ENCODE data around the gene TRIM66. TPM values are rescaled to one million over a fixed set of nuclear protein-coding genes. Genes with fewer than 3 reads are reported as not detected.

TRIM66 gene
- total and polyA plus RNA-seq, 2 donors (not counting 3 experiments of a cell fraction or from before 2014, with no cell fraction given), result 5.5 to 11.7 TPM

DNA sequence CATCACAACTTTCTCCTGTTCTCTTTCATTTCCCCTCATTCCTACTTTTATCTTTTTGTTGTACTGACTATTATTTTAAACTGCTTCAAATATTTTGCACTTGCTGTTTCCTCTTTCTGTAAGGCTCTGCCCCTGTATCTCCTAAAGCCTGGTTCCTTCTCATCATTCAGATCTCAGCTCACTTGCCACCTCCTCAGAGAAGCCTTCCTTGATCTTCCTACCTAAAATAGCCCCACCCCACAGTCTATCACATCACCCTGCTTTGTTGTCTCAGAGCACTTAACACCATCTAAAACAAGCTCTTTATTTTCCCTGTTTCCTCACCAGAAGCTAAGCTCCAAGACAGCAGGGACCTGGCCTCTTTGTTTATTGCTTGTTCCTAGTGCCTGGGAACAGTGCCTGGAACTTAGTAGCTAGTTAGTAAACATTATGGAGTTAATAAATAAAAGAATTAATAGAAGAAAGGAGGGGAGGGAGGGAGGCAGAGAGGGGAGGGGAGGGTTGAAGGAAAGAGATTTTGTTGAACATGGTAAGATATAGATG is 85.9 kb downstream of the TRIM66 start:
- CTCF ChIA-PET, result no interaction called here
- Histone ChIP-seq H3K4me1 (ENCODE audit: control insufficient read depth, extremely low read depth, insufficient read depth, low read length) (peaks cover 6% of the 10 kb centered on the region), H3K27me3 (ENCODE audit: control insufficient read depth in 2 of 2, insufficient read depth in 2 of 2, low read length in 2 of 2) (peaks cover 29 to 32% of the 10 kb centered on the region in 2 experiments), H3K79me2 (ENCODE audit: control insufficient read depth, insufficient read depth, low read length) (no peaks in the 10 kb centered on the region), H3K9me3 (replicated peaks; ENCODE audit: control insufficient read depth, insufficient read depth, low read length) (no peaks in the 10 kb centered on the region), H4K20me1 (replicated peaks; ENCODE audit: control insufficient read depth, extremely low read depth, insufficient read depth, low read length) (no peaks in the 10 kb centered on the region), H3K36me3 (ENCODE audit: control insufficient read depth in 2 of 2, extremely low read depth in 1 of 2, insufficient read depth in 2 of 2, low read length in 2 of 2) (no peaks in the 10 kb centered on the region), H2AFZ (ENCODE audit: low read depth, low read length) (no peak overlapping the region), H3K27ac (ENCODE audit: insufficient read depth, low read depth, low read length) (no peak overlapping the region), H3K9ac (replicated peaks; ENCODE audit: extremely low read depth, insufficient read depth, low read length) (no peak overlapping the region), H3K4me2 (ENCODE audit: insufficient read depth, low read length) (no peak overlapping the region), H3K9me1 (replicated peaks; ENCODE audit: control insufficient read depth, extremely low read depth, insufficient read depth, low read length) (no peaks in the 10 kb centered on the region), H3K4me3 (replicated peaks in 1 of 3; ENCODE audit: insufficient read depth in 1 of 3, low read depth in 1 of 3, low read length in 3 of 3) (no peak overlapping the region)
- dilution Hi-C loops (cut with MboI; ENCODE audit: extremely low pct_ligation_motif_present, low sequenced_read_pairs) (no loop called here), intact Hi-C loops (cut with micrococcal nuclease) (no loop called here)
- no peak for TF ChIP-seq EZH2 (IDR thresholded peaks at IDR 0.05; ENCODE audit: borderline replicate concordance, low read depth, low read length, severe bottlenecking)
- TF ChIP-seq, protein P1, sequence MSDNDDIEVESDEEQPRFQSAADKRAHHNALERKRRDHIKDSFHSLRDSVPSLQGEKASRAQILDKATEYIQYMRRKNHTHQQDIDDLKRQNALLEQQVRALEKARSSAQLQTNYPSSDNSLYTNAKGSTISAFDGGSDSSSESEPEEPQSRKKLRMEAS (IDR thresholded peaks at IDR 0.05; ENCODE audit: insufficient read depth, insufficient read length), result no peak
- TF ChIP-seq GATA2 (IDR thresholded peaks at IDR 0.05; ENCODE audit: insufficient read depth, insufficient read length, low read depth, low read length), result no peak
- no peak for TF ChIP-seq POLR2A (IDR thresholded peaks at IDR 0.05; ENCODE audit: low read depth, low read length)
- no peak for TF ChIP-seq MYC (IDR thresholded peaks at IDR 0.05; ENCODE audit: low read depth, low read length)
- TF ChIP-seq POLR2AphosphoS5 (IDR thresholded peaks at IDR 0.05; ENCODE audit: insufficient read depth, low read depth, low read length), result no peak
- TF ChIP-seq JUN (IDR thresholded peaks at IDR 0.05; ENCODE audit: borderline replicate concordance, insufficient read depth, insufficient read length, low read depth), result no peak
- TF ChIP-seq, protein P2, sequence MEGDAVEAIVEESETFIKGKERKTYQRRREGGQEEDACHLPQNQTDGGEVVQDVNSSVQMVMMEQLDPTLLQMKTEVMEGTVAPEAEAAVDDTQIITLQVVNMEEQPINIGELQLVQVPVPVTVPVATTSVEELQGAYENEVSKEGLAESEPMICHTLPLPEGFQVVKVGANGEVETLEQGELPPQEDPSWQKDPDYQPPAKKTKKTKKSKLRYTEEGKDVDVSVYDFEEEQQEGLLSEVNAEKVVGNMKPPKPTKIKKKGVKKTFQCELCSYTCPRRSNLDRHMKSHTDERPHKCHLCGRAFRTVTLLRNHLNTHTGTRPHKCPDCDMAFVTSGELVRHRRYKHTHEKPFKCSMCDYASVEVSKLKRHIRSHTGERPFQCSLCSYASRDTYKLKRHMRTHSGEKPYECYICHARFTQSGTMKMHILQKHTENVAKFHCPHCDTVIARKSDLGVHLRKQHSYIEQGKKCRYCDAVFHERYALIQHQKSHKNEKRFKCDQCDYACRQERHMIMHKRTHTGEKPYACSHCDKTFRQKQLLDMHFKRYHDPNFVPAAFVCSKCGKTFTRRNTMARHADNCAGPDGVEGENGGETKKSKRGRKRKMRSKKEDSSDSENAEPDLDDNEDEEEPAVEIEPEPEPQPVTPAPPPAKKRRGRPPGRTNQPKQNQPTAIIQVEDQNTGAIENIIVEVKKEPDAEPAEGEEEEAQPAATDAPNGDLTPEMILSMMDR (IDR thresholded peaks at IDR 0.05; ENCODE audit: extremely low read depth in 1 of 2, insufficient read depth in 1 of 2, low read depth in 1 of 2, low read length in 2 of 2), result no peak
- no peak for TF ChIP-seq FOS (IDR thresholded peaks at IDR 0.05; ENCODE audit: borderline replicate concordance, insufficient read depth, low read length)
- no TSS peak for BruUV-seq (replicated peaks)
- no peak for FAIRE-seq
- no peak for DNase-seq (ENCODE audit: low read depth, low spot score)
- POLR2A ChIA-PET, result no interaction called here

All from endothelial cell of umbilical vein (primary cell).